ENCODE results near the gene CRYBB3.
"Not testable (repeated sequence)": the region's sequence is repeated elsewhere in the genome, so short reads cannot be mapped to it uniquely, and the experiment has no call there.

The CRYBB3 gene

GRCh38 chr22:25203082-25203481 is 3.4 kb downstream of the CRYBB3 start:
- no peak overlapping the region for H2AFZ ChIP-seq (ENCODE audit: low read depth, low read length)
- H2BK120ac ChIP-seq (ENCODE audit: low read depth, low read length), result no peak overlapping the region
- no peaks in the 10 kb centered on the region for H3K4me1 ChIP-seq (ENCODE audit: control insufficient read depth, insufficient read depth, low read depth, low read length)
- no peaks in the 10 kb centered on the region for H3K79me1 ChIP-seq (replicated peaks; ENCODE audit: low read length, poor library complexity, severe bottlenecking)
- no peak overlapping the region for H2AK5ac ChIP-seq (ENCODE audit: low read length, severe bottlenecking)
- H3K4ac ChIP-seq (ENCODE audit: low read depth in 1 of 2, low read length in 2 of 2), result no peak overlapping the region
- H3K4me2 ChIP-seq (ENCODE audit: low read length, poor library complexity, severe bottlenecking), result no peak overlapping the region
- H2BK5ac ChIP-seq (ENCODE audit: low read depth, low read length, poor library complexity, severe bottlenecking), result no peak overlapping the region
- no peak overlapping the region for H3K23ac ChIP-seq (ENCODE audit: low read length in 2 of 2)
- peaks cover 0 to 2% of the 10 kb centered on the region in 2 experiments for H3K36me3 ChIP-seq (ENCODE audit: control insufficient read depth in 1 of 2, insufficient read depth in 2 of 2, low read depth in 1 of 2, low read length in 2 of 2)
- H3K4me3 ChIP-seq (ENCODE audit: insufficient read depth in 1 of 2, low read depth in 1 of 2, low read length in 2 of 2), result no peak overlapping the region
- WGBS, result 97% methylated on average over 3 of the region's 4 CpGs
- H3K14ac ChIP-seq (ENCODE audit: low read length in 2 of 2), result no peak overlapping the region
- no peak overlapping the region for H2BK15ac ChIP-seq (ENCODE audit: low read depth, poor library complexity, severe bottlenecking)
- H4K8ac ChIP-seq (ENCODE audit: low read length), result no peak overlapping the region
- DNase-seq, result no peak
- H3K27ac ChIP-seq (ENCODE audit: low read length, poor library complexity, severe bottlenecking), result no peak overlapping the region
- no peak overlapping the region for H3K18ac ChIP-seq (ENCODE audit: low read depth in 1 of 2, low read length in 2 of 2)
- H3K27me3 ChIP-seq (ENCODE audit: control insufficient read depth in 1 of 2, insufficient read depth in 1 of 2, low read length in 2 of 2), result peaks cover 0 to 5% of the 10 kb centered on the region in 2 experiments
- no peaks in the 10 kb centered on the region for H3K9me3 ChIP-seq (ENCODE audit: control insufficient read depth, low read length)
- H3K9ac ChIP-seq (ENCODE audit: low read length), result no peak overlapping the region
- H4K91ac ChIP-seq (ENCODE audit: low read length), result no peak overlapping the region
- no peak overlapping the region for H2BK12ac ChIP-seq (ENCODE audit: low read length in 2 of 2)

DNA sequence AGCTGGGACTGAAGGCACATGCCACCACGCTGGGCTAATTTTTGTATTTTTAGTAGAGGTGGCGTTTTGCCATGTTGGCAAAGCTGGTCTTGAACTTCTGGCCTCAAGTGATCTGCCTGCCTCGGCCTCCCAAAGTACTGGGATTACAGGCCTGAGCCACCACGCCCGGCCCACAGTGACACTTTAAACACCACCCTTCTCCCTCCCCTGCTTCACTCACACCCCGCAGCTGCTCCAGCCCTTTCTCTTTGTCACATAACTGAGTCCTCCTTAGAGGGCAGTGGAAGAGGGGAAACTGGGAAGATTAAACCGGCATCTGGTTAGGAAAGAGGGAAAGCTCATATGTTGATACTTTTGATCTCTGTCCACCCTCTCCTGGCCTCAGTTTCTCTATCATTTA is 4.9 kb downstream of the CRYBB3 start:
- H3K27me3 ChIP-seq (ENCODE audit: control insufficient read depth in 1 of 2, insufficient read depth in 1 of 2, low read length in 2 of 2); H3K4me1 ChIP-seq (ENCODE audit: control insufficient read depth, insufficient read depth, low read depth, low read length); H3K14ac ChIP-seq (ENCODE audit: low read length in 2 of 2); H2BK15ac ChIP-seq (ENCODE audit: low read depth, poor library complexity, severe bottlenecking); H3K4me3 ChIP-seq (ENCODE audit: insufficient read depth in 1 of 2, low read depth in 1 of 2, low read length in 2 of 2); H2AFZ ChIP-seq (ENCODE audit: low read depth, low read length); H3K4ac ChIP-seq (ENCODE audit: low read depth in 1 of 2, low read length in 2 of 2); H2BK12ac ChIP-seq (ENCODE audit: low read length in 2 of 2); H4K91ac ChIP-seq (ENCODE audit: low read length); H2AK5ac ChIP-seq (ENCODE audit: low read length, severe bottlenecking); H3K36me3 ChIP-seq (ENCODE audit: control insufficient read depth in 1 of 2, insufficient read depth in 2 of 2, low read depth in 1 of 2, low read length in 2 of 2); H3K9ac ChIP-seq (ENCODE audit: low read length); H3K23ac ChIP-seq (ENCODE audit: low read length in 2 of 2); H3K4me2 ChIP-seq (ENCODE audit: low read length, poor library complexity, severe bottlenecking); H2BK5ac ChIP-seq (ENCODE audit: low read depth, low read length, poor library complexity, severe bottlenecking); DNase-seq; H4K8ac ChIP-seq (ENCODE audit: low read length); H3K9me3 ChIP-seq (ENCODE audit: control insufficient read depth, low read length); H2BK120ac ChIP-seq (ENCODE audit: low read depth, low read length); H3K18ac ChIP-seq (ENCODE audit: low read depth in 1 of 2, low read length in 2 of 2); H3K27ac ChIP-seq (ENCODE audit: low read length, poor library complexity, severe bottlenecking); H3K79me1 ChIP-seq (replicated peaks; ENCODE audit: low read length, poor library complexity, severe bottlenecking): not testable (repeated sequence)
- WGBS, result 86% methylated on average over 5 of the region's 7 CpGs

DNA sequence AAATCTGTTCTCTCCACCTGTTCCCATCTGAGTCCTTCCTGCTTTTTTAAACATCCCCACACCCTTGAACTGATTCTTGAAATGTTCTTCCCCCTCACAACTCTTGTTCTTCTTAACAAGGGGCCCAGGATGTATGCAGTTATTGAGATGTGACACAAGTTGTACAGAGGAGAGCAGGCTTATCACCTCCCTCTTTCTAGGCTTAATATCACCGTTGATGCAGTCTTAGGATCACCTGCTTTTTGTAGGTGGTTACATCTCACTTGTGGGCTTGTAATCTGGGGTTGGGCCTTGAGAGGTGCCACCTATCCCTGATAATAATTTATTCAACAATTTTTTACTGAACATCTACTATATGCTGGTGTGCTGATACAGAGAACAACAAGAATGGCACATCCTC is 6.2 kb downstream of the CRYBB3 start:
- H3K27ac ChIP-seq (ENCODE audit: low read length, poor library complexity, severe bottlenecking), result no peak overlapping the region
- no peak overlapping the region for H2BK12ac ChIP-seq (ENCODE audit: low read length in 2 of 2)
- no peak overlapping the region for H2AK5ac ChIP-seq (ENCODE audit: low read length, severe bottlenecking)
- H3K14ac ChIP-seq (ENCODE audit: low read length in 2 of 2), result no peak overlapping the region
- no peak overlapping the region for H4K91ac ChIP-seq (ENCODE audit: low read length)
- H3K4me2 ChIP-seq (ENCODE audit: low read length, poor library complexity, severe bottlenecking), result no peak overlapping the region
- no CpG with 5 or more reads among the region's 1 CpG for WGBS
- H3K18ac ChIP-seq (ENCODE audit: low read depth in 1 of 2, low read length in 2 of 2), result no peak overlapping the region
- no peak overlapping the region for H4K8ac ChIP-seq (ENCODE audit: low read length)
- H3K23ac ChIP-seq (ENCODE audit: low read length in 2 of 2), result no peak overlapping the region
- no peak for DNase-seq
- H3K4me1 ChIP-seq (ENCODE audit: control insufficient read depth, insufficient read depth, low read depth, low read length), result no peaks in the 10 kb centered on the region
- no peak overlapping the region for H3K4me3 ChIP-seq (ENCODE audit: insufficient read depth in 1 of 2, low read depth in 1 of 2, low read length in 2 of 2)
- no peak overlapping the region for H2AFZ ChIP-seq (ENCODE audit: low read depth, low read length)
- H3K9ac ChIP-seq (ENCODE audit: low read length), result no peak overlapping the region
- no peak overlapping the region for H3K4ac ChIP-seq (ENCODE audit: low read depth in 1 of 2, low read length in 2 of 2)
- H3K79me1 ChIP-seq (replicated peaks; ENCODE audit: low read length, poor library complexity, severe bottlenecking), result no peaks in the 10 kb centered on the region
- no peaks in the 10 kb centered on the region for H3K9me3 ChIP-seq (ENCODE audit: control insufficient read depth, low read length)
- H3K27me3 ChIP-seq (ENCODE audit: control insufficient read depth in 1 of 2, insufficient read depth in 1 of 2, low read length in 2 of 2), result peaks cover 0 to 3% of the 10 kb centered on the region in 2 experiments
- H2BK5ac ChIP-seq (ENCODE audit: low read depth, low read length, poor library complexity, severe bottlenecking), result no peak overlapping the region
- no peak overlapping the region for H2BK120ac ChIP-seq (ENCODE audit: low read depth, low read length)
- H3K36me3 ChIP-seq (ENCODE audit: control insufficient read depth in 1 of 2, insufficient read depth in 2 of 2, low read depth in 1 of 2, low read length in 2 of 2), result peaks cover 0 to 2% of the 10 kb centered on the region in 2 experiments
- H2BK15ac ChIP-seq (ENCODE audit: low read depth, poor library complexity, severe bottlenecking), result no peak overlapping the region

DNA sequence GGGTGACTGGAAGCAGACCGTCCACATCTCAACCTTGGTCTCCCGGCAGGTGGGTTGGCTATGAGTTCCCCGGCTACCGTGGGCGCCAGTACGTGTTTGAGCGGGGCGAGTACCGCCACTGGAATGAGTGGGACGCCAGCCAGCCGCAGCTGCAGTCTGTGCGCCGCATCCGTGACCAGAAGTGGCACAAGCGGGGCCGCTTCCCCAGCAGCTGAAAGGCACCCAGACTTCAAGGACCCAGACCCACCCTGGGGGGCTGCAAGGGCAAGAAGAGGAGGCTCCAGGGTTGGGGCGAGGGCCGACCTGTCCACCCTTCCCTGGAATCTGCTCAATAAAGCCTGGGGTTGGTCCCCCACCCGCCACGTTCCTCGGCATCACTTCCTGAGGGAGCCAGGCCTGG is 7.3 kb downstream of the CRYBB3 start:
- H3K36me3 ChIP-seq (ENCODE audit: control insufficient read depth in 1 of 2, insufficient read depth in 2 of 2, low read depth in 1 of 2, low read length in 2 of 2), result no peaks in the 10 kb centered on the region

More for the DNA sequence above, 7.3 kb downstream of the CRYBB3 start:
- no peak overlapping the region for H3K23ac ChIP-seq (ENCODE audit: low read length in 2 of 2)
- H2AK5ac ChIP-seq (ENCODE audit: low read length, severe bottlenecking), result no peak overlapping the region
- H2BK5ac ChIP-seq (ENCODE audit: low read depth, low read length, poor library complexity, severe bottlenecking), result no peak overlapping the region
- H2BK15ac ChIP-seq (ENCODE audit: low read depth, poor library complexity, severe bottlenecking), result no peak overlapping the region
- no peak overlapping the region for H3K4ac ChIP-seq (ENCODE audit: low read depth in 1 of 2, low read length in 2 of 2)
- no peak overlapping the region for H3K4me2 ChIP-seq (ENCODE audit: low read length, poor library complexity, severe bottlenecking)
- no peak overlapping the region for H3K18ac ChIP-seq (ENCODE audit: low read depth in 1 of 2, low read length in 2 of 2)
- H2BK120ac ChIP-seq (ENCODE audit: low read depth, low read length), result no peak overlapping the region
- H3K4me1 ChIP-seq (ENCODE audit: control insufficient read depth, insufficient read depth, low read depth, low read length), result no peaks in the 10 kb centered on the region
- no peak overlapping the region for H3K14ac ChIP-seq (ENCODE audit: low read length in 2 of 2)
- no peak overlapping the region for H3K4me3 ChIP-seq (ENCODE audit: insufficient read depth in 1 of 2, low read depth in 1 of 2, low read length in 2 of 2)
- no peak overlapping the region for H2BK12ac ChIP-seq (ENCODE audit: low read length in 2 of 2)
- WGBS, result 95% methylated on average over 18 of the region's 21 CpGs
- DNase-seq, result no peak
- peaks cover 0 to 6% of the 10 kb centered on the region in 2 experiments for H3K27me3 ChIP-seq (ENCODE audit: control insufficient read depth in 1 of 2, insufficient read depth in 1 of 2, low read length in 2 of 2)
- no peaks in the 10 kb centered on the region for H3K9me3 ChIP-seq (ENCODE audit: control insufficient read depth, low read length)
- no peak overlapping the region for H2AFZ ChIP-seq (ENCODE audit: low read depth, low read length)
- H3K9ac ChIP-seq (ENCODE audit: low read length), result no peak overlapping the region
- H4K91ac ChIP-seq (ENCODE audit: low read length), result no peak overlapping the region
- H4K8ac ChIP-seq (ENCODE audit: low read length), result no peak overlapping the region
- H3K79me1 ChIP-seq (replicated peaks; ENCODE audit: low read length, poor library complexity, severe bottlenecking), result no peaks in the 10 kb centered on the region
- H3K27ac ChIP-seq (ENCODE audit: low read length, poor library complexity, severe bottlenecking), result no peak overlapping the region
